Measurements from ENCODE around the gene TTBK1. TPM values are rescaled to one million over a fixed set of nuclear protein-coding genes. Genes with fewer than 3 reads are reported as not detected.

Gene TTBK1
- polyA plus RNA-seq, 4 donors: 0.89 to 2.1 (median 1.0) TPM

DNA sequence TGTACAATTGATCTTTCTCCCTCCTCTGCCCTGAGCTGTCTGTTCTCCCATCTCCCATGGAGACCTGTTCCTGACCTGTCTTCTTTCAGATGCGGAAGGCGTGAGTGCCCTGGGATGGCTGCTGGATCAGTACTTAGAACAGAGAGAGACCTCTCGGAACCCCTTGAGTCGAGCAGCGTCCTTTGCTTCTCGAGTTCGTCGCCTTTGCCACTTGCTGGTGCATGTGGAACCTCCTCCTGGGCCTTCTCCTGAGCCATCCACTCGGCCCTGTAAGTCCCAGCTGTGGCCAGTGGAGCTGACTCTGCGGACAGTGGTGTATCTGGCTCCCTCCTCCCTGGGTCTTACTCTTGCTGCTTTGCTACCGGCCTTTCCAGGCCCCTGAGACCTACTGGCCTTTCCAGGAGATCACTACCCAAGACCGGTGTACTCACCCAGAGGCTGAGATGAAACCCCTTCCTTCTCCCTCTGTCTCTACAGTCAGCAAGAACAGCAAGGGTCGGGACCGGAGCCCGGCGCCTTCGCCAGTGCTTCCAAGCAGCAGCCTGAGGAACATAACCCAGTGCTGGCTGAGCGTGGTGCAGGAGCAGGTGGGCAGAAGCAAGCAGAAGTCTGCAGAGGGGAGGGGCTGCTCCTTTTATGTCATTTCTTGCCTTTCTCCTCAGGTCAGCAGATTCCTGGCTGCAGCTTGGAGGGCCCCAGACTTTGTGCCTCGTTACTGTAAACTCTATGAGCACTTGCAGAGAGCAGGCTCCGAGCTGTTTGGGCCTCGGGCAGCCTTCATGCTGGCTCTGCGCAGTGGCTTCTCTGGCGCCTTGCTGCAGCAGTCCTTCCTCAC lies 38.8 kb upstream of the TTBK1 start:
- peaks cover 0 to 53% (median 0%) of the 10 kb centered on the region in 3 donors for H3K36me3 ChIP-seq (ENCODE audit: control insufficient read depth in 3 of 3, insufficient read depth in 2 of 3, low read depth in 1 of 3, low read length in 3 of 3)
- H3K27me3 ChIP-seq (ENCODE audit: control insufficient read depth in 3 of 3, insufficient read depth in 3 of 3, low read length in 3 of 3): no peaks in the 10 kb centered on the region
- FAIRE-seq (no peak), DNase-seq (no peak)
- H3K4me3 ChIP-seq (ENCODE audit: low read depth in 1 of 3, low read length in 3 of 3): no peak overlapping the region
- no peaks in the 10 kb centered on the region for H3K9me3 ChIP-seq (ENCODE audit: control insufficient read depth in 2 of 2, insufficient read depth in 1 of 2, low read depth in 1 of 2, low read length in 1 of 2)
- 94 to 98% (median 97%) methylated on average over 23 of the region's 23 CpGs for WGBS, 3 donors
- H3K4me1 ChIP-seq (ENCODE audit: control insufficient read depth in 3 of 3, insufficient read depth in 2 of 3, low read depth in 1 of 3, low read length in 2 of 3): no peaks in the 10 kb centered on the region
- no peak overlapping the region for H3K27ac ChIP-seq (ENCODE audit: low read depth in 1 of 3, low read length in 2 of 3)

DNA sequence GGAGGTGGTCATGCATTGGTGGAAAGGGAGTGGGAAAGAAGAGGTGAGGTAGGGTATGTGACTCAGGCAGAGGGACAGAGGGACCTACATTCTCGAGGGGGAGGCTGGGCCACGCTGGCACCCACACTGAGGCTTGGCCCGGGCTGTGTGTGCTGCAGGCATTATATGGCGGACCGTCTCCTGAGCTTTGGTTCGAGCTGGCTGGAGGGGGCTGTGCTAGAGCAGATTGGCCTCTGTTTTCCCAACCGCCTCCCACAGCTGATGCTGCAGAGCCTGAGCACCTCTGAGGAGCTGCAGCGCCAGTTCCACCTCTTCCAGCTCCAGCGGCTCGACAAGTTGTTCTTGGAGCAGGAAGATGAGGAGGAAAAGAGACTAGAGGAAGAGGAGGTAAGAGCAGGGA lies 37.4 kb upstream of the TTBK1 start:
- H3K4me1 ChIP-seq (ENCODE audit: control insufficient read depth in 3 of 3, insufficient read depth in 2 of 3, low read depth in 1 of 3, low read length in 2 of 3): no peaks in the 10 kb centered on the region
- peaks cover 0 to 42% (median 0%) of the 10 kb centered on the region in 3 donors for H3K36me3 ChIP-seq (ENCODE audit: control insufficient read depth in 3 of 3, insufficient read depth in 2 of 3, low read depth in 1 of 3, low read length in 3 of 3)
- DNase-seq (no peak), FAIRE-seq (no peak)
- H3K4me3 ChIP-seq (ENCODE audit: low read depth in 1 of 3, low read length in 3 of 3): no peak overlapping the region
- no peak overlapping the region for H3K27ac ChIP-seq (ENCODE audit: low read depth in 1 of 3, low read length in 2 of 3)
- no peaks in the 10 kb centered on the region for H3K27me3 ChIP-seq (ENCODE audit: control insufficient read depth in 3 of 3, insufficient read depth in 3 of 3, low read length in 3 of 3)
- WGBS, 3 donors: 95 to 98% (median 97%) methylated on average over 10 of the region's 10 CpGs
- no peaks in the 10 kb centered on the region for H3K9me3 ChIP-seq (ENCODE audit: control insufficient read depth in 2 of 2, insufficient read depth in 1 of 2, low read depth in 1 of 2, low read length in 1 of 2)

DNA sequence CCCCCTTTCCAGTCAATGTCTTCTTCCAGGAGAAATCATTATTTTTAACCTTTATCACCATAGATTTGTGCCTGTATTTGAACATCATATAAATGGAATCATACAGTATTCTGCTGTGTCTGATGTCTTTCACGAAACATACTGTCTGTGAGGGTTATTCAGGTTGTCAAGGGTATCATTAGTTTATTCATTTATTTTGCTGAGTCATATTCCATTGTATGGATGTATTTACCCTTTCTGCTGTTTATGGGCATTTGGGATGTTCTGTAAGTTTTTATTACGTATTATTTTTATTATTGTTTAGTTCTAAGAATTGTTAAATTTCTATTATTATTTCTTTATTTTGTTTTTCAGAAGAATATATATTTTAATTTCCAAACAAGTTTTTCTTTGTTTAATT lies 36.0 kb upstream of the TTBK1 start:
- Histone ChIP-seq H3K36me3 (ENCODE audit: control insufficient read depth in 3 of 3, insufficient read depth in 2 of 3, low read depth in 1 of 3, low read length in 3 of 3) (peaks cover 0 to 42% (median 0%) of the 10 kb centered on the region in 3 donors), H3K4me1 (ENCODE audit: control insufficient read depth in 3 of 3, insufficient read depth in 2 of 3, low read depth in 1 of 3, low read length in 2 of 3) (peaks cover 0 to 7% (median 0%) of the 10 kb centered on the region in 3 donors), H3K4me3 (ENCODE audit: low read depth in 1 of 3, low read length in 3 of 3) (no peak overlapping the region), H3K27me3 (ENCODE audit: control insufficient read depth in 3 of 3, insufficient read depth in 3 of 3, low read length in 3 of 3) (no peaks in the 10 kb centered on the region), H3K27ac (ENCODE audit: low read depth in 1 of 3, low read length in 2 of 3) (no peak overlapping the region), H3K9me3 (ENCODE audit: control insufficient read depth in 2 of 2, insufficient read depth in 1 of 2, low read depth in 1 of 2, low read length in 1 of 2) (no peaks in the 10 kb centered on the region)
- FAIRE-seq: no peak
- DNase-seq: no peak
- WGBS, 3 donors: 89 to 92% (median 89%) methylated on average over 2 of the region's 2 CpGs

DNA sequence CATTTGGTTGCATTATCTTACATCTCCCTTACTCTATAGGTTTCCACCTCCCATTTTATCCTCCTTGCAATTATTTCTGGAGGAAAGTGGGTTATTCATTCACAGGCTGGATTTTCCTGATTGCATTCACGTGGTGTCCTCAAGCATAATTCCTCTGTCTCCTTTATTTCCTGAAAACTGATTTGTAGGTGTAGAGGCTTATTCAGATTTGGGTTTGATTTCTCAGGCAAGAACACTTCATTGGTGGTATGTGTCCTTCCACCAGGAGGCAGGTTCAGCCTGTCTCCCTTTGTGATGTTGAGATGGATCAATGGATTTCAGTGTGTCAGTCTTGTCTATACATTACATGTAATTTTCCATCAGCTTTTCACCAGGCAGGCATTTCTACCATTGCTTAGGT lies 31.3 kb upstream of the TTBK1 start:
- no peak overlapping the region for H3K27ac ChIP-seq (ENCODE audit: low read depth in 1 of 3, low read length in 2 of 3)
- H3K36me3 ChIP-seq (ENCODE audit: control insufficient read depth in 3 of 3, insufficient read depth in 2 of 3, low read depth in 1 of 3, low read length in 3 of 3): peaks cover 0 to 38% (median 7%) of the 10 kb centered on the region in 3 donors
- H3K9me3 ChIP-seq (ENCODE audit: control insufficient read depth in 2 of 2, insufficient read depth in 1 of 2, low read depth in 1 of 2, low read length in 1 of 2): no peaks in the 10 kb centered on the region
- peaks cover 0 to 7% (median 0%) of the 10 kb centered on the region in 3 donors for H3K4me1 ChIP-seq (ENCODE audit: control insufficient read depth in 3 of 3, insufficient read depth in 2 of 3, low read depth in 1 of 3, low read length in 2 of 3)
- DNase-seq (peak in 1 of 2 donors; percentile 48), FAIRE-seq (no peak)
- no peaks in the 10 kb centered on the region for H3K27me3 ChIP-seq (ENCODE audit: control insufficient read depth in 3 of 3, insufficient read depth in 3 of 3, low read length in 3 of 3)
- no peak overlapping the region for H3K4me3 ChIP-seq (ENCODE audit: low read depth in 1 of 3, low read length in 3 of 3)
- 26 to 49% (median 40%) methylated on average over 1 of the region's 1 CpG for WGBS, 3 donors

DNA sequence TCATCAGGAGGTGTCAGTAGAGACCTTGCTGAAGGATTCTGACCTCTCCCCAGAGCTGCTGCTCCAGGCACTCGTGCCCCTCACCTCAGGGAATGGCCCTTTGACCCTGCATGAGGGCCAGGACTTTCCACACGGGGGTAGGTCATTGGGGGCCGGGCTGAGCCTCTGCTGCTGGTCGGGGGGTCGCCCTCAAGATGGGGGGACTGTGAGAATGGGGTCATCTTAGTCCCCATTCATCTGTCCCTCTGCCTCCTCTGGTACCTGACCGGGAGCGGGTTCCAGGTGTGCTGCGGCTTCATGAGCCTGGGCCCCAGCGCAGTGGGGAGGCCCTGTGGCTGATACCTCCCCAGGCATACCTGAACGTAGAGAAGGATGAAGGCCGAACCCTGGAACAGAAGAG lies 29.9 kb upstream of the TTBK1 start:
- Histone ChIP-seq H3K27me3 (ENCODE audit: control insufficient read depth in 3 of 3, insufficient read depth in 3 of 3, low read length in 3 of 3) (no peaks in the 10 kb centered on the region), H3K4me1 (ENCODE audit: control insufficient read depth in 3 of 3, insufficient read depth in 2 of 3, low read depth in 1 of 3, low read length in 2 of 3) (peaks cover 0 to 7% (median 0%) of the 10 kb centered on the region in 3 donors), H3K27ac (ENCODE audit: low read depth in 1 of 3, low read length in 2 of 3) (no peak overlapping the region), H3K4me3 (ENCODE audit: low read depth in 1 of 3, low read length in 3 of 3) (no peak overlapping the region), H3K36me3 (ENCODE audit: control insufficient read depth in 3 of 3, insufficient read depth in 2 of 3, low read depth in 1 of 3, low read length in 3 of 3) (peaks cover 0 to 45% (median 7%) of the 10 kb centered on the region in 3 donors), H3K9me3 (ENCODE audit: control insufficient read depth in 2 of 2, insufficient read depth in 1 of 2, low read depth in 1 of 2, low read length in 1 of 2) (no peaks in the 10 kb centered on the region)
- DNase-seq (no peak), FAIRE-seq (no peak)
- WGBS, 3 donors: 89 to 91% (median 91%) methylated on average over 11 of the region's 11 CpGs

GRCh38 chr6:43215066-43215465 lies 28.2 kb upstream of the TTBK1 start:
- DNase-seq (no peak), FAIRE-seq (no peak)
- WGBS, 3 donors: 96 to 100% (median 98%) methylated on average over 8 of the region's 8 CpGs
- Histone ChIP-seq H3K9me3 (ENCODE audit: control insufficient read depth in 2 of 2, insufficient read depth in 1 of 2, low read depth in 1 of 2, low read length in 1 of 2) (no peaks in the 10 kb centered on the region), H3K4me3 (ENCODE audit: low read depth in 1 of 3, low read length in 3 of 3) (no peak overlapping the region), H3K36me3 (ENCODE audit: control insufficient read depth in 3 of 3, insufficient read depth in 2 of 3, low read depth in 1 of 3, low read length in 3 of 3) (peaks cover 0 to 55% (median 7%) of the 10 kb centered on the region in 3 donors), H3K4me1 (ENCODE audit: control insufficient read depth in 3 of 3, insufficient read depth in 2 of 3, low read depth in 1 of 3, low read length in 2 of 3) (peaks cover 0 to 7% (median 0%) of the 10 kb centered on the region in 3 donors), H3K27ac (ENCODE audit: low read depth in 1 of 3, low read length in 2 of 3) (no peak overlapping the region), H3K27me3 (ENCODE audit: control insufficient read depth in 3 of 3, insufficient read depth in 3 of 3, low read length in 3 of 3) (no peaks in the 10 kb centered on the region)

DNA sequence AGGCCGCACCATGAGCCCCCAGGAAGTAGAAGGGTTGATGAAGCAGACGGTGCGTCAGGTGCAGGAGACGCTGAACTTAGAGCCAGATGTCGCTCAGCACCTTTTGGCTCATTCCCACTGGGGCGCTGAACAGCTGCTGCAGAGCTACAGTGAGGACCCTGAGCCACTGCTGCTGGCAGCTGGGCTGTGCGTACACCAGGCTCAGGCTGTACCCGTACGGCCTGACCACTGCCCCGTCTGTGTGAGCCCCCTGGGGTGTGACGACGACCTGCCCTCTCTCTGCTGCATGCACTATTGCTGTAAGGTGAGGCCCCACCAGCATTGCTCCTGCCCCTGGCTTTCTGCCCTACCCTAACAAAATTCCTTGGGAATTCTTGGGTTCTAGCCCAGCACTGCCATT lies 27.1 kb upstream of the TTBK1 start:
- peaks cover 0 to 7% (median 0%) of the 10 kb centered on the region in 3 donors for H3K4me1 ChIP-seq (ENCODE audit: control insufficient read depth in 3 of 3, insufficient read depth in 2 of 3, low read depth in 1 of 3, low read length in 2 of 3)
- no peaks in the 10 kb centered on the region for H3K27me3 ChIP-seq (ENCODE audit: control insufficient read depth in 3 of 3, insufficient read depth in 3 of 3, low read length in 3 of 3)
- no peak overlapping the region for H3K27ac ChIP-seq (ENCODE audit: low read depth in 1 of 3, low read length in 2 of 3)
- H3K9me3 ChIP-seq (ENCODE audit: control insufficient read depth in 2 of 2, insufficient read depth in 1 of 2, low read depth in 1 of 2, low read length in 1 of 2): no peaks in the 10 kb centered on the region
- no peak for FAIRE-seq
- no peak overlapping the region for H3K4me3 ChIP-seq (ENCODE audit: low read depth in 1 of 3, low read length in 3 of 3)
- peaks cover 0 to 66% (median 8%) of the 10 kb centered on the region in 3 donors for H3K36me3 ChIP-seq (ENCODE audit: control insufficient read depth in 3 of 3, insufficient read depth in 2 of 3, low read depth in 1 of 3, low read length in 3 of 3)
- 92 to 95% (median 92%) methylated on average over 12 of the region's 12 CpGs for WGBS, 3 donors
- no peak for DNase-seq

GRCh38 chr6:43217351-43217750 lies 25.9 kb upstream of the TTBK1 start:
- H3K9me3 ChIP-seq (ENCODE audit: control insufficient read depth in 2 of 2, insufficient read depth in 1 of 2, low read depth in 1 of 2, low read length in 1 of 2): no peaks in the 10 kb centered on the region
- WGBS, 3 donors: 86 to 91% (median 90%) methylated on average over 5 of the region's 5 CpGs

More at GRCh38 chr6:43217351-43217750, 25.9 kb upstream of the TTBK1 start:
- Histone ChIP-seq H3K4me1 (ENCODE audit: control insufficient read depth in 3 of 3, insufficient read depth in 2 of 3, low read depth in 1 of 3, low read length in 2 of 3) (no peaks in the 10 kb centered on the region), H3K36me3 (ENCODE audit: control insufficient read depth in 3 of 3, insufficient read depth in 2 of 3, low read depth in 1 of 3, low read length in 3 of 3) (peaks cover 0 to 78% (median 8%) of the 10 kb centered on the region in 3 donors), H3K4me3 (ENCODE audit: low read depth in 1 of 3, low read length in 3 of 3) (no peak overlapping the region), H3K27ac (ENCODE audit: low read depth in 1 of 3, low read length in 2 of 3) (no peak overlapping the region), H3K27me3 (ENCODE audit: control insufficient read depth in 3 of 3, insufficient read depth in 3 of 3, low read length in 3 of 3) (no peaks in the 10 kb centered on the region)
- DNase-seq (no peak), FAIRE-seq (no peak)

Measured in small intestine (tissue), 7 donors.